Effector memory CD8-positive, alpha-beta T cell (primary cell): Measurements from ENCODE around the gene TIAM2.
"Not testable (repeated sequence)": the region's sequence is repeated elsewhere in the genome, so short reads cannot be mapped to it uniquely, and the experiment has no call there.

Source experiments
- ATAC-seq: fragments of 150-1000 bp; cut with Tn5 transposase; replicated peaks from 2 replicates; pipeline ENCODE4 v1.10.0; 2021; ENCODE audit warnings: mild to moderate bottlenecking, moderate library complexity
- DNase-seq, 3 experiments: peaks; one replicate each; pipeline ENCODE4 v3.0.0; 2021
- H3K27ac Mint-ChIP-seq, 2 donors: one replicate each; pipeline ENCODE4 v1.8.0; 2022; ENCODE audit warnings: mild to moderate bottlenecking in 2 of 2, mixed read lengths in 2 of 2, moderate library complexity in 2 of 2
- H3K27me3 Mint-ChIP-seq, 2 donors: one replicate each; pipeline ENCODE4 v1.8.0; 2022; ENCODE audit warnings: mixed read lengths in 2 of 2
- H3K36me3 Mint-ChIP-seq: one replicate; pipeline ENCODE4 v1.8.0; 2022; ENCODE audit warnings: mild to moderate bottlenecking, moderate library complexity, mixed read lengths; ENCODE audit not compliant: insufficient read depth
- H3K4me1 Mint-ChIP-seq, 2 donors: one replicate each; pipeline ENCODE4 v1.8.0; 2022; ENCODE audit warnings: low read depth in 2 of 2, mixed read lengths in 2 of 2
- H3K4me3 Mint-ChIP-seq, 2 donors: one replicate each; pipeline ENCODE4 v1.8.0; 2022; ENCODE audit warnings: mild to moderate bottlenecking in 2 of 2, mixed read lengths in 2 of 2, moderate library complexity in 2 of 2
- H3K9me3 Mint-ChIP-seq, 2 donors: one replicate each; pipeline ENCODE4 v1.8.0; 2022; ENCODE audit warnings: mixed read lengths in 2 of 2
- total RNA-seq, 9 experiments: gene quantifications; one replicate each; lab custom pipeline; 2026; lab: John Stamatoyannopoulos, UW

The TIAM2 gene
- total RNA-seq, result 3.4 to 109 (median 23.0) reads per million in 9 experiments

GRCh38 chr6:154995254-154996015 lies at the start of gene TIAM2:
TSS of gene TIAM2 (plus strand) at chr6:154995315. CDS start at chr6:155129224, 133,909 bp downstream.
- Mint-ChIP-seq H3K36me3 (no peaks in the 10 kb centered on the region), H3K9me3 (no peaks in the 10 kb centered on the region), H3K4me3 (peak within 1 kb of the TSS; percentile 40 to 64), H3K4me1 (no peaks in the 10 kb centered on the region), H3K27me3 (peaks cover 35 to 46% of the 10 kb centered on the region in 2 donors), H3K27ac (no peak within 1 kb of the TSS)
- ATAC-seq, result peak; percentile 24
- no peak for DNase-seq

DNA sequence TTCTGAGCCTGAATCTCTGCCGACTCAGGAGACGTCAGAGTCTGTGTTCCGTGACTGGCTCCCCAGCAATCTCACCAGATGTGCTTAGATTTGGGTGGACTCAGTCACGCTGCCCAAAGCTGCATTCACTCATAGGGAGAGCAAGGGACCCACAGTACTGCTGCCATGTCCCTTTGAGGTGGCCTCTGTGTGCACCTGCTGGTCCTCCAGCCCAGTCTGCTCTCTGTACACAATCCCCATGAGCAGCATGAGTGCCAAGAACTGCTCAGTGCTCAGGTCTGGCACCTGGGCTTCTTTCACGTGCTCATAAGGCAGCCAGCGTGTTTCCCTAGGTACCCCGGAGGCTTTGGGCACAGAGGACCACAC lies 44.2 kb upstream of the TIAM2 start:
- no peak overlapping the region for H3K4me3 Mint-ChIP-seq
- H3K27me3 Mint-ChIP-seq, result no peaks in the 10 kb centered on the region
- H3K4me1 Mint-ChIP-seq, result peaks cover 32 to 35% of the 10 kb centered on the region in 2 donors
- peak overlapping the region; percentile 78 to 90 for H3K27ac Mint-ChIP-seq
- ATAC-seq (peak; percentile 44), DNase-seq (no peak)
- peaks cover 3% of the 10 kb centered on the region for H3K36me3 Mint-ChIP-seq
- peaks cover 0 to 5% of the 10 kb centered on the region in 2 donors for H3K9me3 Mint-ChIP-seq

DNA sequence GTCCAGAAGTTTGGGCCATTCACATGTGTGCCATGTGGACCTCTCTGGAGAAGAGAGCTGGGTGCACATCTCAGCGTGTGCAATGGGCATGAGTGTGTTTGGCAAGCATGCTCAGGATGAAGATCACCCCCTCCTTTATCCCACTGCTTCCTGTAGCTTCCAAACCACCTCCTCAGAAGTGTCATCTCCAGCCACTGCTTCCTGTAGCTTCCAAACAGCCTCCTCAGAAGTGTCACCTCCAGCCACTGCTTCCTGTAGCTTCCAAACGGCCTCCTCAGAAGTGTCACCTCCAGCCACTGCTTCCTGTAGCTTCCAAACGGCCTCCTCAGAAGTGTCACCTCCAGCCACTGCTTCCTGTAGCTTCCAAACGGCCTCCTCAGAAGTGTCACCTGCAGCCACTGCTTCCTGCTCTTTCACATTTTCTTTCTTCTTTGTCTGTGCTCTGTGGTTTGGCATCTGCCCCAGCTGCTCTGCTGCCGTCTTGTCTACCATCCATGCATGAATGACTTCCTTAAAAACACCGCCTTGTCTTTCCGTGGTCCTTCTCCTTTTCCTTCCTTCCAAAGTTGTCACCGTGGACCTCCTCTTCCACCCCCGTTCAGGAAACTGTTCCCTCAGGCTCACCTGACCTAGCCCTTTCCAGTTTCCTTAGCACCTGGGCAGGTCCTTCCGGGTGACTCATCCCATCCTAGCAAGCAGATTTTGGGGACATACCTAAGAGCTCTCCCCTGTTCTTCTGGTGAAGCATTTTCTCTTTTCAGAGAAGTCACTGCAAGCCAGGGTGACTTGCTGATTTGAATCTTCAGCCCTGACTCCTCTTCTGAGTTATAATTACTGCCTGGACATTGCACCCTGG lies 43.5 kb upstream of the TIAM2 start:
- Mint-ChIP-seq H3K9me3 (peaks cover 0 to 5% of the 10 kb centered on the region in 2 donors), H3K27me3 (no peaks in the 10 kb centered on the region), H3K36me3 (peaks cover 3% of the 10 kb centered on the region), H3K4me3 (peak overlapping the region; percentile 43 to 54), H3K27ac (peak overlapping the region; percentile 78 to 90), H3K4me1 (peaks cover 32 to 35% of the 10 kb centered on the region in 2 donors)
- peak; percentile 34 to 46 (median 44) for DNase-seq
- peak; percentile 88 for ATAC-seq

DNA sequence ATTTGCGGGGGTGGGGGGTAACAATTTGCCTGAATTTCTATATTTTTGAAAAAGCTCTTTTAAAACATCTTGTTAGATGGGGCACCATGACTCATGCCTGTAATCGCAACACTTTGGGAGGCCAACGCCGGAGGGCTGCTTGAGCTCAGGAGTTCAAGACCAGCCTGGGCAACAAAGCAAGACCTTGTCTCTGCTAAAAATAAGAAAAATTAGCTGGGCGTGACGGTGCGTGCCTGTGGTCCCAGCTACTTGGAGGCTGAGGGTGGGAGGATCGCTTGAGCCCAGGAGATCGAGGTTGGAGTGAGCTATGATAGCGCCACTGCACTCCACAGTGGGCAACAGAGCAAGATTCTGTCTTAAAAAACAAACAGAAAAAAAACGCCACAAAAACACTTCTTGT lies 41.5 kb upstream of the TIAM2 start:
- no peak overlapping the region for H3K27ac Mint-ChIP-seq
- H3K4me3 Mint-ChIP-seq, result no peak overlapping the region
- H3K4me1 Mint-ChIP-seq, result peaks cover 32 to 35% of the 10 kb centered on the region in 2 donors
- no peaks in the 10 kb centered on the region for H3K27me3 Mint-ChIP-seq
- peaks cover 0 to 5% of the 10 kb centered on the region in 2 donors for H3K9me3 Mint-ChIP-seq
- ATAC-seq, result no peak
- no peak for DNase-seq
- peaks cover 3% of the 10 kb centered on the region for H3K36me3 Mint-ChIP-seq

DNA sequence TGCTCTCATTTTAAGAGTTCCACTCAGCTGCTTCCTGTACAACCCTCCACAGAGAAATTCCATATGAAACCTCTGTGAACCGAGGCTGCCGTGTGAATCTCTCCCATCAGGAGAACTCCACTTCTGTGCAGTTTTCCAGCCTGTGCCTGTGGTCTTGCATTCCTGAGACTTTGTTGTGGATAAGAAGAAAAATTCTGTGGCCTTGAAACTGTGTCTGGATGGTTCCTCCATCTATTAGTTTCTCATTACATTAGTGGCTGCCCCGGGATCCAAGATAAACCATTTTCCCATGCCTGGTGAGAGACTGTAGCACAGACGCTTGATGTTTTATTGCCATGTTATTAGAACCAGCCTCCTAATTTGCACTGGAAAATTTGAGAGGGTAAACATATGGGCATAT lies 40.8 kb upstream of the TIAM2 start:
- Mint-ChIP-seq H3K36me3 (peaks cover 3% of the 10 kb centered on the region), H3K9me3 (no peaks in the 10 kb centered on the region), H3K27ac (no peak overlapping the region), H3K27me3 (no peaks in the 10 kb centered on the region), H3K4me3 (no peak overlapping the region), H3K4me1 (peaks cover 31 to 32% of the 10 kb centered on the region in 2 donors)
- DNase-seq (no peak), ATAC-seq (no peak)

DNA sequence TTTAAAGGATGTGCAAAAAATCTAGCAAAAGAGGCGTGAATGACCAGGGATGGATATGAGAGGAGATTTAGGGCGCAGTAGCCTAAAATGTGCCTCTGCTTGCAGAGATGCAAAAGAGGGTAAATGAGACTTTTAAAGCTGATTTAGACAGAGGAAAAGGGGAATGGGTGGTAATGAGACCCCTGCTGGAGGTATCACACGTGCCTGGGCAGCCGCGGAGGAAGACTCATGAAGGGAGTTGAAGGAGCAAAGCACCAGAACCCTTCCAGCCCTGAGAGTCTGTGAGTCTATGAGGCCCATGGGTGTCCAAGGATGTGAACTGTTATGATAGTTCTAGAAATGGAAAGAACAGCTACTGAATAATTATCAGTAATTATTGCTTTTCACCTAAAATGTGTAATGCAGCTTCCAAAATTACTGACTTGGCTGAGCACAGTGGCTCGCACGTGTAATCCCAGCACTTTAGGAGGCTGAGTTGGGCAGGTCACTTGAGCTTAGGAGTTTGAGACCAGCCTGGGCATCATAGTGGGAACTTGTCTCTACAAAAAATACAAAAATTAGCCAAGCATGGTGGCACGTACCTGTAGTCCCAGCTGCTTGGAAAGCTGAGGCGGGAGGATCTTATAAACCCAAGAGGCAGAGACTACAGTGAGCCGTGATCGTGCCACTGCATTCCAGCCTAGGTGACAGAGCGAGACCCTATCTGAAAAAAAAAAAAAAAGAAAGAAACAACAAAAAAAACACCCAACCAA lies 38.2 kb upstream of the TIAM2 start:
- Mint-ChIP-seq H3K27ac (peak overlapping the region in 1 of 2 donors; percentile 29), H3K4me1 (peaks cover 10 to 14% of the 10 kb centered on the region in 2 donors), H3K9me3 (no peaks in the 10 kb centered on the region), H3K36me3 (peaks cover 3% of the 10 kb centered on the region), H3K4me3 (no peak overlapping the region), H3K27me3 (no peaks in the 10 kb centered on the region)
- DNase-seq, result no peak
- ATAC-seq, result no peak

DNA sequence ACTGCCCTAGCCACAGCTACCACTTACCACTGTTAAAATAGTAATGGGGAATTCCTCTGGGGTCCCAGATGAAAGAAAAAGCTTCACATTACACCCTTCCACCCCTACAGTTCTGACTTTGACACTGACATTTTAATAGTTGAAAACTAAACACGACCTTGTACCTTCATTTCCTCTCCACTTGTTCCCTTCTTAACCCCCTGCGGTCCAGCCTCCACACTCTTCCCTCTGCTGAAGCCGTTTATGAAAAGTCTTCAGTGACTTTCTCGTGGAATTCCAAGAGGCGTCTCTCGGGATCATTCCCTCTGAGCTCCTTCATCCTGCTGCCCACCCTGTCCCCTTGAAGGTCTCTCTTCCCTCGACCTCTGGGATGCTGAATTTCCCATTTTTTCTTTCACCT lies 36.6 kb upstream of the TIAM2 start:
- no peaks in the 10 kb centered on the region for H3K9me3 Mint-ChIP-seq
- H3K36me3 Mint-ChIP-seq, result peaks cover 3% of the 10 kb centered on the region

DNA sequence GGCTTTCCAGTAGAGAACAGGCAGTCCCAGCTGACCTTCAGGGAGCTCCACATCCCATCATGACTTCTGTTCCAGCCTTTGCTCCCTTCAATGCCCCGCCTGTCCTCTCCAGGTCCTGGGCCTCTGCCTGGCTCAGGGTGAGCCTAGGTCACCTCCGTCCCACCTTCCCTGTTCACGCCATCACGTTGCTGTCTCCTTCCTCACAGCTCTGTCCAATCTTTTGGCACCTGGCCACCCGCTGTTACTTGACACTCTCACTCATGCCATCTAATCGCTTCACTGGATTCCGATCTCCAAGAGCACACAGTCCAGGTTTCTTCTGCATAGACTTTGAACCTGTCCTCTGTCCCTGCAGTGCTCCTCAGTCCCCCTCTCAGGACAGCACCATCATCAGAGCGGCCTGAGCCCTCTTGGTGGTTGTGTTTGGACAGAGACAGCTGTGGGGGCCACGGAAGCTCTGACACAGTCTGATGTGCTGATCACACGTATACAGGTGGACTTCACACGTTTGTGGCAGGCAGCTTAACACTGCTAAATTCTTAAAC lies 34.7 kb upstream of the TIAM2 start:
- Mint-ChIP-seq H3K27ac (peak overlapping the region in 1 of 2 donors; percentile 26), H3K9me3 (no peaks in the 10 kb centered on the region), H3K4me3 (no peak overlapping the region), H3K4me1 (peaks cover 0 to 3% of the 10 kb centered on the region in 2 donors), H3K27me3 (no peaks in the 10 kb centered on the region), H3K36me3 (no peaks in the 10 kb centered on the region)
- ATAC-seq (no peak), DNase-seq (no peak)

More for the DNA sequence above, 36.6 kb upstream of the TIAM2 start:
- Mint-ChIP-seq H3K27ac (no peak overlapping the region), H3K4me3 (no peak overlapping the region), H3K27me3 (no peaks in the 10 kb centered on the region), H3K4me1 (peaks cover 0 to 3% of the 10 kb centered on the region in 2 donors)
- DNase-seq, result no peak
- ATAC-seq, result no peak

DNA sequence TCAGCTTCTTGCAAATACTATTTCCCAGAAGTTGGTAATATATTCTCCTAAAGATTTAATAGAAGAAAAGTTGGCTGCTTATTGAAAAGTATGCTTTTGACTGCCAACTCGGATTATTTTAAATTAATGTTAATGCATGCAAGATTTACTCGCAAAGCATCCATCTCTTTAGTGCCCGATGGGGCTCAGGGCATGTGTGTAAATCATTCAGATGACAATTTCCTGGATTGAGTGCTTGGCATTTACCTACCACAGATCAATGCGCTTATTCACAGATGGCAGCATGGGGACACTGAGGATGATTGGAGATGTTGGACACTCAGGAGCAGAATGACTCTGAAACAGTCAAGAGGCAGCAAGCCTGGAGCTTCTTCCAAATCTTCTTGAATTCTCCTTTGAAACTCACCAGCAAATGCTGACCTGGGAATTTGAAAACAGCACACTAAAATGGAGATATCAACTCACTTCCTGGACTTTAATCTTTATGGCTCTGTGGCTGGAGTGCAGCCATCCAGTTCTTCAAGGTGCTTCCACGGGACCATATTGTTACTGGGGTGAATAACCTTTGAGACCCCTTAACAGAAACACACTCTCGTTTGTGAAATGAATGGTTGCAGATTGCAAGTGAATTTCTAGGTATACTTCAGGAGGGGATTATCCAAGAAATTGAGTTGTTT lies 34.1 kb upstream of the TIAM2 start:
- Mint-ChIP-seq H3K36me3 (no peaks in the 10 kb centered on the region), H3K27me3 (no peaks in the 10 kb centered on the region), H3K9me3 (no peaks in the 10 kb centered on the region), H3K27ac (no peak overlapping the region), H3K4me1 (peaks cover 0 to 3% of the 10 kb centered on the region in 2 donors), H3K4me3 (no peak overlapping the region)
- no peak for ATAC-seq
- no peak for DNase-seq

GRCh38 chr6:154962753-154963152 lies 32.4 kb upstream of the TIAM2 start:
- no peak overlapping the region for H3K27ac Mint-ChIP-seq
- no peak for DNase-seq
- no peaks in the 10 kb centered on the region for H3K9me3 Mint-ChIP-seq
- H3K36me3 Mint-ChIP-seq, result no peaks in the 10 kb centered on the region
- H3K4me3 Mint-ChIP-seq, result no peak overlapping the region
- H3K27me3 Mint-ChIP-seq, result no peaks in the 10 kb centered on the region
- H3K4me1 Mint-ChIP-seq, result peaks cover 0 to 3% of the 10 kb centered on the region in 2 donors
- ATAC-seq, result no peak

GRCh38 chr6:154966065-154966770 lies 28.9 kb upstream of the TIAM2 start:
- DNase-seq, H3K9me3 Mint-ChIP-seq, H3K4me3 Mint-ChIP-seq, H3K4me1 Mint-ChIP-seq, H3K36me3 Mint-ChIP-seq, H3K27me3 Mint-ChIP-seq, ATAC-seq, H3K27ac Mint-ChIP-seq: not testable (repeated sequence)

DNA sequence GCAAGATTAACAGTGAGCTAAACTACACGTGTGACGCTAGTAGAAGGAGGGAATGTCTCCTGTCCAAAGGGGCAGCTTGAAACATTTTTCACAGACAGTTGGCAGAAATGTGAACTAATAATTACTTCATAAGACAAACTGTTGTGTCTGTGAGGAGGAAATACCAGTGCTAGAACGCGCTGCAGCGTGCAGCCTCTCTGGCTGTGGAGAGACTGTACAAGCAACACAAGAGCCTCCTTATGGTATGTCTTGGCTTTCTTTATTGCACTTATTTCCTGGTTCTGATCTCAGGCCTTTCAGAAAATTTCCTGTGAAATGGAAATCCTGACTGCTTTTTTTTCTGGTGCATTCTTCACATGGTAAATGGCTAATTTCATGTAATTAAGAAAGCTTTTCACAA lies 25.3 kb upstream of the TIAM2 start:
- Mint-ChIP-seq H3K4me3 (no peak overlapping the region), H3K27ac (no peak overlapping the region), H3K27me3 (no peaks in the 10 kb centered on the region), H3K36me3 (no peaks in the 10 kb centered on the region), H3K4me1 (no peaks in the 10 kb centered on the region), H3K9me3 (no peaks in the 10 kb centered on the region)
- ATAC-seq (no peak), DNase-seq (no peak)
